Esophagus muscularis mucosa (tissue), 3 donors: ENCODE results near the gene KCNK17.

Experiments used
- CTCF ChIP-seq, 3 experiments: fragments of 200-600 bp in 2 of 3; fragments of 450-650 bp in 1 of 3; sonication (generic) in 2 of 3; IDR thresholded peaks; one replicate each; pipeline ENCODE4 v1.5.1; 2017 to 2019; ENCODE audit warnings: antibody characterized with exemption in 3 of 3, mild to moderate bottlenecking in 2 of 3, moderate library complexity in 1 of 3
- POLR2A ChIP-seq: fragments of 450-650 bp; IDR thresholded peaks from one replicate; pipeline ENCODE4 v1.6.1; 2017; ENCODE audit warnings: antibody characterized with exemption, moderate library complexity, mild to moderate bottlenecking, low read depth
- POLR2AphosphoS5 ChIP-seq, 2 donors: sonication (generic); formaldehyde crosslinking; IDR thresholded peaks; one replicate each; pipeline ENCODE4 v1.6.1; 2017; ENCODE audit warnings: antibody characterized with exemption in 2 of 2

- no peak for TF ChIP-seq POLR2AphosphoS5 (IDR thresholded peaks at IDR 0.05)
- TF ChIP-seq CTCF (IDR thresholded peaks at IDR 0.05): no peak
- TF ChIP-seq POLR2A: no peak
Measured at GRCh38 chr6:39362487-39362865, 48.3 kb upstream of the KCNK17 start.
